CD8-positive, alpha-beta memory T cell (primary cell): ENCODE data around the gene KIF20B. TPM values are rescaled to one million over a fixed set of nuclear protein-coding genes. Genes with fewer than 3 reads are reported as not detected.
"Not testable (repeated sequence)": the region's sequence is repeated elsewhere in the genome, so short reads cannot be mapped to it uniquely, and the experiment has no call there.

Source experiments
- CTCF ChIA-PET: fragments of 350-600 bp; sonication (Branson Sonifier 250); formaldehyde crosslinking; loops from one replicate; lab custom pipeline; 2021; ENCODE audit warnings: antibody characterized with exemption; lab: Charles Lee
- POLR2A ChIA-PET: fragments of 350-600 bp; sonication (Branson Sonifier 250); formaldehyde crosslinking; loops from one replicate; lab custom pipeline; 2021; ENCODE audit warnings: antibody characterized with exemption; lab: Charles Lee
- DNase-seq, 5 donors: peaks; one replicate each; pipeline versions ENCODE4 v3.0.0 to v3.0.0-alpha.2; 2020 to 2022; ENCODE audit warnings: mixed read lengths in 1 of 5
- H3K27ac ChIP-seq: one replicate; pipeline ENCODE4 v1.7.0; 2013; ENCODE audit warnings: low read depth, mild to moderate bottlenecking, low read length, moderate library complexity
- H3K27me3 ChIP-seq: 2 replicates; pipeline ENCODE4 v1.7.0; 2013; ENCODE audit warnings: low read length, mild to moderate bottlenecking; ENCODE audit not compliant: insufficient read depth, poor library complexity, severe bottlenecking
- H3K36me3 ChIP-seq: 2 replicates; pipeline ENCODE4 v1.7.0; 2013; ENCODE audit warnings: mild to moderate bottlenecking, low read length, moderate library complexity; ENCODE audit not compliant: insufficient read depth
- H3K4me1 ChIP-seq: 2 replicates; pipeline ENCODE4 v1.7.0; 2013; ENCODE audit warnings: mild to moderate bottlenecking, low read length, moderate library complexity; ENCODE audit not compliant: insufficient read depth
- H3K4me3 ChIP-seq: 2 replicates; pipeline ENCODE4 v1.7.0; 2013; ENCODE audit warnings: mild to moderate bottlenecking, low read length
- H3K9me3 ChIP-seq: 2 replicates; pipeline ENCODE4 v1.7.0; 2013; ENCODE audit warnings: mild to moderate bottlenecking, low read length
- H3K27ac Mint-ChIP-seq, 8 donors: one replicate each; pipeline ENCODE4 v1.8.0; 2020 to 2021; ENCODE audit warnings: mixed read lengths in 8 of 8, mild to moderate bottlenecking in 6 of 8, inconsistent platforms in 3 of 8, moderate library complexity in 3 of 8
- H3K27me3 Mint-ChIP-seq, 2 donors: one replicate each; pipeline ENCODE4 v1.8.0; 2020 to 2021; ENCODE audit warnings: mixed read lengths in 2 of 2, mild to moderate bottlenecking in 1 of 2, moderate library complexity in 1 of 2
- H3K36me3 Mint-ChIP-seq, 3 donors: one replicate each; pipeline ENCODE4 v1.8.0; 2020 to 2021; ENCODE audit warnings: mixed read lengths in 3 of 3, inconsistent platforms in 1 of 3, mild to moderate bottlenecking in 1 of 3
- H3K4me1 Mint-ChIP-seq, 3 donors: one replicate each; pipeline ENCODE4 v1.8.0; 2020 to 2021; ENCODE audit warnings: mixed read lengths in 3 of 3, inconsistent platforms in 1 of 3, mild to moderate bottlenecking in 1 of 3
- H3K4me3 Mint-ChIP-seq, 7 donors: one replicate each; pipeline ENCODE4 v1.8.0; 2020 to 2021; ENCODE audit warnings: mixed read lengths in 7 of 7, mild to moderate bottlenecking in 6 of 7, moderate library complexity in 4 of 7, inconsistent platforms in 2 of 7
- H3K9me3 Mint-ChIP-seq, 5 donors: one replicate each; pipeline ENCODE4 v1.8.0; 2020 to 2022; ENCODE audit warnings: mixed read lengths in 5 of 5, mild to moderate bottlenecking in 3 of 5, moderate library complexity in 2 of 5, inconsistent platforms in 1 of 5
- polyA plus RNA-seq: library from polyadenylated mRNA; unstranded; fragments of 300-500 nt; fragmentation: Illumina TruSeq; gene quantifications from one replicate; pipeline ENCODE4 v1.2.3, GENCODE V29; 2021
- total RNA-seq, 2 experiments: library from RNA; stranded (reverse); gene quantifications; one replicate each; pipeline ENCODE4 v1.2.3, GENCODE V29; 2021

KIF20B gene
- total and polyA plus RNA-seq, 3 experiments from 2014 or later, result 23.8 to 40.4 (median 39.9) TPM

GRCh38 chr10:89759531-89759930, 58.1 kb downstream of the KIF20B start:
- Mint-ChIP-seq H3K27me3 (no peaks in the 10 kb centered on the region), H3K27ac (peak overlapping the region in 1 of 8 donors; percentile 26), H3K36me3 (peaks cover 32 to 63% (median 42%) of the 10 kb centered on the region in 3 donors), H3K9me3 (no peaks in the 10 kb centered on the region), H3K4me1 (no peaks in the 10 kb centered on the region), H3K4me3 (no peak overlapping the region)
- Histone ChIP-seq H3K4me1 (no peaks in the 10 kb centered on the region), H3K27me3 (no peaks in the 10 kb centered on the region), H3K36me3 (peaks cover 8% of the 10 kb centered on the region), H3K27ac (no peak overlapping the region), H3K4me3 (no peak overlapping the region), H3K9me3 (no peaks in the 10 kb centered on the region)
- ChIA-PET POLR2A (no interaction called here), CTCF (no interaction called here)
- DNase-seq, result no peak

GRCh38 chr10:89763671-89764070, 62.3 kb downstream of the KIF20B start:
- H3K4me1 Mint-ChIP-seq, H3K27me3 ChIP-seq, H3K27me3 Mint-ChIP-seq, DNase-seq, H3K36me3 ChIP-seq, H3K9me3 ChIP-seq, H3K27ac ChIP-seq, H3K4me3 Mint-ChIP-seq, POLR2A ChIA-PET, H3K9me3 Mint-ChIP-seq, H3K4me1 ChIP-seq, CTCF ChIA-PET, H3K27ac Mint-ChIP-seq, H3K4me3 ChIP-seq: not testable (repeated sequence)
- peaks cover 37 to 76% (median 42%) of the 10 kb centered on the region in 3 donors for H3K36me3 Mint-ChIP-seq

GRCh38 chr10:89771684-89772083, 70.3 kb downstream of the KIF20B start:
- DNase-seq, result no peak
- no peaks in the 10 kb centered on the region for H3K9me3 Mint-ChIP-seq
- Histone ChIP-seq H3K27me3 (no peaks in the 10 kb centered on the region), H3K27ac (no peak overlapping the region), H3K36me3 (no peaks in the 10 kb centered on the region), H3K9me3 (no peaks in the 10 kb centered on the region), H3K4me3 (no peak overlapping the region), H3K4me1 (no peaks in the 10 kb centered on the region)
- ChIA-PET POLR2A (no interaction called here), CTCF (interaction anchor here (1.1 kb wide), 1 partner anchor 22 kb away, joined by 3 read pairs; no protein-coding TSS in a partner anchor)
- peak overlapping the region in 1 of 8 donors; percentile 48 for H3K27ac Mint-ChIP-seq
- no peaks in the 10 kb centered on the region for H3K4me1 Mint-ChIP-seq
- H3K27me3 Mint-ChIP-seq, result no peaks in the 10 kb centered on the region
- H3K4me3 Mint-ChIP-seq, result no peak overlapping the region
- H3K36me3 Mint-ChIP-seq, result peaks cover 0 to 48% (median 23%) of the 10 kb centered on the region in 3 donors

GRCh38 chr10:89773081-89773480, 71.7 kb downstream of the KIF20B start:
- Histone ChIP-seq H3K9me3 (no peaks in the 10 kb centered on the region), H3K27ac (no peak overlapping the region), H3K4me1 (no peaks in the 10 kb centered on the region), H3K27me3 (no peaks in the 10 kb centered on the region), H3K36me3 (no peaks in the 10 kb centered on the region), H3K4me3 (no peak overlapping the region)
- Mint-ChIP-seq H3K4me1 (no peaks in the 10 kb centered on the region), H3K27ac (peak overlapping the region in 2 of 8 donors; percentile 4 to 66), H3K36me3 (peaks cover 0 to 42% (median 24%) of the 10 kb centered on the region in 3 donors), H3K9me3 (no peaks in the 10 kb centered on the region), H3K27me3 (no peaks in the 10 kb centered on the region), H3K4me3 (no peak overlapping the region)
- ChIA-PET POLR2A (no interaction called here), CTCF (no interaction called here)
- DNase-seq, result no peak

- peaks cover 0 to 23% (median 19%) of the 10 kb centered on the region in 3 donors for H3K36me3 Mint-ChIP-seq
- H3K4me3 ChIP-seq, result no peak overlapping the region
- no peaks in the 10 kb centered on the region for H3K9me3 ChIP-seq
- no peaks in the 10 kb centered on the region for H3K36me3 ChIP-seq
- H3K27me3 ChIP-seq, result no peaks in the 10 kb centered on the region
- ChIA-PET POLR2A (no interaction called here), CTCF (no interaction called here)
- no peak overlapping the region for H3K4me3 Mint-ChIP-seq
- no peak overlapping the region for H3K27ac ChIP-seq
- H3K27me3 Mint-ChIP-seq, result no peaks in the 10 kb centered on the region
- no peaks in the 10 kb centered on the region for H3K4me1 ChIP-seq
- H3K9me3 Mint-ChIP-seq, result no peaks in the 10 kb centered on the region
- H3K27ac Mint-ChIP-seq, result no peak overlapping the region
- DNase-seq, result no peak
- no peaks in the 10 kb centered on the region for H3K4me1 Mint-ChIP-seq
Observed at GRCh38 chr10:89776665-89777064, 75.3 kb downstream of the KIF20B start.

GRCh38 chr10:89782470-89782869, 81.1 kb downstream of the KIF20B start:
- H3K36me3 ChIP-seq, result no peaks in the 10 kb centered on the region
- DNase-seq, result no peak
- Mint-ChIP-seq H3K36me3 (peaks cover 0 to 4% (median 2%) of the 10 kb centered on the region in 3 donors), H3K4me3 (no peak overlapping the region), H3K27ac (no peak overlapping the region), H3K9me3 (no peaks in the 10 kb centered on the region), H3K4me1 (no peaks in the 10 kb centered on the region), H3K27me3 (peaks cover 0 to 2% of the 10 kb centered on the region in 2 donors)
- no peaks in the 10 kb centered on the region for H3K4me1 ChIP-seq
- POLR2A ChIA-PET, result no interaction called here
- CTCF ChIA-PET, result no interaction called here
- no peaks in the 10 kb centered on the region for H3K27me3 ChIP-seq
- H3K4me3 ChIP-seq, result no peak overlapping the region
- no peaks in the 10 kb centered on the region for H3K9me3 ChIP-seq
- no peak overlapping the region for H3K27ac ChIP-seq

- Mint-ChIP-seq H3K4me1 (no peaks in the 10 kb centered on the region), H3K27ac (no peak overlapping the region), H3K36me3 (peaks cover 0 to 2% (median 2%) of the 10 kb centered on the region in 3 donors), H3K27me3 (peaks cover 0 to 2% of the 10 kb centered on the region in 2 donors), H3K9me3 (no peaks in the 10 kb centered on the region), H3K4me3 (no peak overlapping the region)
- no peak overlapping the region for H3K4me3 ChIP-seq
- ChIA-PET CTCF (no interaction called here), POLR2A (no interaction called here)
- H3K27me3 ChIP-seq, result no peaks in the 10 kb centered on the region
- no peaks in the 10 kb centered on the region for H3K4me1 ChIP-seq
- no peak for DNase-seq
- H3K9me3 ChIP-seq, result no peaks in the 10 kb centered on the region
- H3K36me3 ChIP-seq, result no peaks in the 10 kb centered on the region
- no peak overlapping the region for H3K27ac ChIP-seq
Observed at GRCh38 chr10:89783406-89783805, 82.0 kb downstream of the KIF20B start.

- Mint-ChIP-seq H3K27me3 (peaks cover 2 to 7% of the 10 kb centered on the region in 2 donors), H3K4me3 (no peak overlapping the region), H3K4me1 (peaks cover 0 to 6% (median 0%) of the 10 kb centered on the region in 3 donors), H3K27ac (no peak overlapping the region), H3K36me3 (peaks cover 0 to under 1% (median 0%) of the 10 kb centered on the region in 3 donors), H3K9me3 (no peaks in the 10 kb centered on the region)
- H3K27ac ChIP-seq, result no peak overlapping the region
- ChIA-PET CTCF (no interaction called here), POLR2A (no interaction called here)
- H3K4me1 ChIP-seq, result no peaks in the 10 kb centered on the region
- no peaks in the 10 kb centered on the region for H3K36me3 ChIP-seq
- no peaks in the 10 kb centered on the region for H3K9me3 ChIP-seq
- no peak for DNase-seq
- H3K27me3 ChIP-seq, result no peaks in the 10 kb centered on the region
- no peak overlapping the region for H3K4me3 ChIP-seq
Observed at GRCh38 chr10:89785095-89785494, 83.7 kb downstream of the KIF20B start.
